HepG2 (cell line): ENCODE data around the gene IQCH. TPM values are rescaled to one million over a fixed set of nuclear protein-coding genes. Genes with fewer than 3 reads are reported as not detected.
A peak's percentile ranks its signal among the peaks of the same experiment; 100 is the strongest.

Experiments
- BCLAF1 ChIP-seq: fragments of 450-650 bp; IDR thresholded peaks from 2 replicates; pipeline ENCODE4 v1.6.1; 2017; ENCODE audit warnings: mild to moderate bottlenecking
- CBX5 ChIP-seq: sonication (generic); formaldehyde crosslinking; IDR thresholded peaks from 2 replicates; pipeline ENCODE4 v1.4.0; 2020; ENCODE audit warnings: missing genetic modification reagents, borderline replicate concordance
- ELF1 ChIP-seq: sonication (generic); formaldehyde crosslinking; IDR thresholded peaks from 2 replicates; pipeline ENCODE4 v1.4.0; 2020; ENCODE audit warnings: missing genetic modification reagents
- FLYWCH1 ChIP-seq: sonication (generic); formaldehyde crosslinking; IDR thresholded peaks from 2 replicates; pipeline ENCODE4 v1.8.1; 2023; ENCODE audit warnings: mild to moderate bottlenecking, missing genetic modification reagents
- HOXA5 ChIP-seq: sonication (generic); formaldehyde crosslinking; IDR thresholded peaks from 2 replicates; pipeline ENCODE4 v1.4.0; 2020; ENCODE audit warnings: missing genetic modification reagents
- KAT7 ChIP-seq: IDR thresholded peaks from 2 replicates; pipeline ENCODE4 v1.6.1; 2018; ENCODE audit warnings: borderline replicate concordance, missing compliant biosample characterization
- MTF1 ChIP-seq: sonication (generic); formaldehyde crosslinking; IDR thresholded peaks from 2 replicates; pipeline ENCODE4 v1.5.0; 2020; ENCODE audit warnings: missing genetic modification reagents
- NFE2L1 ChIP-seq: sonication (generic); formaldehyde crosslinking; IDR thresholded peaks from 2 replicates; pipeline ENCODE4 v1.4.0; 2020; ENCODE audit warnings: missing genetic modification reagents, mild to moderate bottlenecking, borderline replicate concordance
- PRPF4 ChIP-seq: fragments of 200-400 bp; formaldehyde crosslinking; IDR thresholded peaks from 2 replicates; pipeline ENCODE4 v1.6.1; 2016; ENCODE audit warnings: low read length, low read depth; ENCODE audit not compliant: poor library complexity, severe bottlenecking
- RFX3 ChIP-seq: IDR thresholded peaks from 2 replicates; pipeline ENCODE4 v1.6.1; 2016; ENCODE audit warnings: missing biosample characterization, missing genetic modification reagents
- RXRA ChIP-seq: sonication (generic); formaldehyde crosslinking; IDR thresholded peaks from 2 replicates; pipeline ENCODE4 v1.5.1; 2020; ENCODE audit warnings: missing genetic modification reagents
- SIX4 ChIP-seq: sonication (generic); formaldehyde crosslinking; IDR thresholded peaks from 2 replicates; pipeline ENCODE4 v1.4.0; 2020; ENCODE audit warnings: missing genetic modification reagents
- ZNF607 ChIP-seq: sonication (generic); formaldehyde crosslinking; IDR thresholded peaks from 2 replicates; pipeline ENCODE4 v1.5.1; 2020; ENCODE audit warnings: missing genetic modification reagents, mild to moderate bottlenecking, borderline replicate concordance
- ZNF674 ChIP-seq: sonication (generic); formaldehyde crosslinking; IDR thresholded peaks from 2 replicates; pipeline ENCODE4 v1.5.0; 2020; ENCODE audit warnings: low read depth, mild to moderate bottlenecking, missing genetic modification reagents
- ZNF678 ChIP-seq: sonication (generic); formaldehyde crosslinking; IDR thresholded peaks from 2 replicates; pipeline ENCODE4 v1.4.0; 2020; ENCODE audit warnings: mild to moderate bottlenecking, missing genetic modification reagents
- polyA plus RNA-seq, 8 experiments: library from polyadenylated mRNA; depleted of rRNA in 3 of 8; stranded (reverse) in 7 of 8; unstranded in 1 of 8; fragments of >200 nt; fragmentation: Illumina TruSeq in 4 of 8; extraction: Trizol in 4 of 8; gene quantifications; 2 replicates each; pipeline versions ENCODE4 v1.2.1 to v1.2.3, GENCODE V29; 2011 to 2016; ENCODE audit warnings: low read depth in 4 of 8, missing spikeins in 1 of 8, mixed read lengths in 1 of 8; ENCODE audit not compliant: insufficient read depth in 1 of 8
- total RNA-seq, 5 experiments: library from RNA; depleted of rRNA; stranded (reverse); fragments of >200 nt; fragmentation: Illumina TruSeq; extraction: Trizol; gene quantifications; 2 replicates each; pipeline ENCODE4 v1.2.3, GENCODE V29; 2016; ENCODE audit warnings: low read depth in 1 of 5
- TF ChIP-seq, protein P1 (sequence below): sonication (generic); formaldehyde crosslinking; IDR thresholded peaks from 2 replicates; pipeline ENCODE4 v1.4.0; 2020; ENCODE audit warnings: missing genetic modification reagents
- TF ChIP-seq, protein P2 (sequence below): sonication (generic); formaldehyde crosslinking; IDR thresholded peaks from 2 replicates; pipeline ENCODE4 v1.4.0; 2020; ENCODE audit warnings: missing genetic modification reagents, borderline replicate concordance

Gene IQCH
- total and polyA plus RNA-seq, 2 of the 13 experiments (the other 11 are each of a cell fraction or from before 2014, with no cell fraction given), result 0.16 to 0.55 TPM

DNA sequence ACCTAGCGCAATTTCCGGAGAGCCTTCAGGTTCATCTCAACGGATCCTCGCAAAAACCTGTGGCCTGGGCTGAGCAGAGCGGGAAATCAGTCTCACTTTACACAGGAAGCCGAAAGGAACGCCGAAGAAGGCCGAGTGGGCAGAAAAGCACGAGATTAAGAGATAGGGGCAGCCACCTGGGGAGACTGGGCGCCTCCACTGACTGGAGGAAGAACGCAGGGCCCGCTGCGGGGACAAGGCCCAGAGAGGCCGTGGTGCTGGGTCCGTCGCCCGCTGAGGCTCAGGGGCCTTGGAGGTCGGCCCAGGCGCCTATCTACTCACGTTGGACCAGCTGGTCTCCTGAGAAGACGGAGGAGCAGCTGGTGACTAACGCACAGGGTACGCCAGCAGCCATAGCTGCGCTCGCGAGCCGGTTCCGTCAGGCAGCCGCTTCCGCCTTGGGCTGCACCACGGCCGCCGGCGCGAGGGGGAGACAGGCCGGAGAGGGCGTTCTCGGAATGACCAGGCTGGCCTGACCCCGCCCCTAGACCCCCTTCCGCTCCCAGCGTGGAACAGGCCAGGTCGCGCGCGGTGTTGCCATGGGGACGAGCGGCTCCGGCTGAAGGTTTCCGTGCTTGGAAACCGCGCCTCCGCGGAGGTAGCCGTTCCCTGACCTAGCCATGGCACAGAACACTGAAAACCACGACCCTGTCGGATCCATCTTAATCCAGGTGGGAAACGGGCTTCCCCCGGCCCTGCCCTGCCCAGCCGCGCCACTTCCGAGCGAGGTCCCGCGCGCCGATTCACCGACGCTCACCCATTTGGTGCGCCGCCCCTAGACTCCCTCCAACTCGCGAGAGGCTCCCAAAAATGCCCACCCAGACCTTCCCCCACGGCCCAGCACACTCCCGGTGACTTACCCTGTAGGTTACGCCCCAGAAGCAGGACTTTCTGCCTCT, at the start of gene IQCH, which contains the start of gene AAGAB (continued):
- TF ChIP-seq, protein P1, sequence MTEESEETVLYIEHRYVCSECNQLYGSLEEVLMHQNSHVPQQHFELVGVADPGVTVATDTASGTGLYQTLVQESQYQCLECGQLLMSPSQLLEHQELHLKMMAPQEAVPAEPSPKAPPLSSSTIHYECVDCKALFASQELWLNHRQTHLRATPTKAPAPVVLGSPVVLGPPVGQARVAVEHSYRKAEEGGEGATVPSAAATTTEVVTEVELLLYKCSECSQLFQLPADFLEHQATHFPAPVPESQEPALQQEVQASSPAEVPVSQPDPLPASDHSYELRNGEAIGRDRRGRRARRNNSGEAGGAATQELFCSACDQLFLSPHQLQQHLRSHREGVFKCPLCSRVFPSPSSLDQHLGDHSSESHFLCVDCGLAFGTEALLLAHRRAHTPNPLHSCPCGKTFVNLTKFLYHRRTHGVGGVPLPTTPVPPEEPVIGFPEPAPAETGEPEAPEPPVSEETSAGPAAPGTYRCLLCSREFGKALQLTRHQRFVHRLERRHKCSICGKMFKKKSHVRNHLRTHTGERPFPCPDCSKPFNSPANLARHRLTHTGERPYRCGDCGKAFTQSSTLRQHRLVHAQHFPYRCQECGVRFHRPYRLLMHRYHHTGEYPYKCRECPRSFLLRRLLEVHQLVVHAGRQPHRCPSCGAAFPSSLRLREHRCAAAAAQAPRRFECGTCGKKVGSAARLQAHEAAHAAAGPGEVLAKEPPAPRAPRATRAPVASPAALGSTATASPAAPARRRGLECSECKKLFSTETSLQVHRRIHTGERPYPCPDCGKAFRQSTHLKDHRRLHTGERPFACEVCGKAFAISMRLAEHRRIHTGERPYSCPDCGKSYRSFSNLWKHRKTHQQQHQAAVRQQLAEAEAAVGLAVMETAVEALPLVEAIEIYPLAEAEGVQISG (CRISPR knock-in tag), result peak; percentile 83
- TF ChIP-seq RXRA (CRISPR knock-in tag) (peak; percentile 83; the same call in 1 of the 2 replicates), CBX5 (CRISPR knock-in tag) (peak; percentile 56; the same call in 1 of the 2 replicates), FLYWCH1 (CRISPR knock-in tag) (no peak), RFX3 (CRISPR knock-in tag) (peak; percentile 99), BCLAF1 (no peak), PRPF4 (no peak), MTF1 (CRISPR knock-in tag) (no peak), SIX4 (CRISPR knock-in tag) (no peak), ZNF678 (no peak), ELF1 (CRISPR knock-in tag) (peak; percentile 98), HOXA5 (CRISPR knock-in tag) (peak; percentile 88; the same call in 1 of the 2 replicates), NFE2L1 (CRISPR knock-in tag) (no peak), ZNF674 (CRISPR knock-in tag) (0 out of 2 replicates have a peak, but pooled peaks have one; percentile 67), KAT7 (CRISPR knock-in tag) (peak; percentile 57; the same call in 1 of the 2 replicates), ZNF607 (CRISPR knock-in tag) (no peak; the same call in 1 of the 2 replicates)
- TF ChIP-seq, protein P2, sequence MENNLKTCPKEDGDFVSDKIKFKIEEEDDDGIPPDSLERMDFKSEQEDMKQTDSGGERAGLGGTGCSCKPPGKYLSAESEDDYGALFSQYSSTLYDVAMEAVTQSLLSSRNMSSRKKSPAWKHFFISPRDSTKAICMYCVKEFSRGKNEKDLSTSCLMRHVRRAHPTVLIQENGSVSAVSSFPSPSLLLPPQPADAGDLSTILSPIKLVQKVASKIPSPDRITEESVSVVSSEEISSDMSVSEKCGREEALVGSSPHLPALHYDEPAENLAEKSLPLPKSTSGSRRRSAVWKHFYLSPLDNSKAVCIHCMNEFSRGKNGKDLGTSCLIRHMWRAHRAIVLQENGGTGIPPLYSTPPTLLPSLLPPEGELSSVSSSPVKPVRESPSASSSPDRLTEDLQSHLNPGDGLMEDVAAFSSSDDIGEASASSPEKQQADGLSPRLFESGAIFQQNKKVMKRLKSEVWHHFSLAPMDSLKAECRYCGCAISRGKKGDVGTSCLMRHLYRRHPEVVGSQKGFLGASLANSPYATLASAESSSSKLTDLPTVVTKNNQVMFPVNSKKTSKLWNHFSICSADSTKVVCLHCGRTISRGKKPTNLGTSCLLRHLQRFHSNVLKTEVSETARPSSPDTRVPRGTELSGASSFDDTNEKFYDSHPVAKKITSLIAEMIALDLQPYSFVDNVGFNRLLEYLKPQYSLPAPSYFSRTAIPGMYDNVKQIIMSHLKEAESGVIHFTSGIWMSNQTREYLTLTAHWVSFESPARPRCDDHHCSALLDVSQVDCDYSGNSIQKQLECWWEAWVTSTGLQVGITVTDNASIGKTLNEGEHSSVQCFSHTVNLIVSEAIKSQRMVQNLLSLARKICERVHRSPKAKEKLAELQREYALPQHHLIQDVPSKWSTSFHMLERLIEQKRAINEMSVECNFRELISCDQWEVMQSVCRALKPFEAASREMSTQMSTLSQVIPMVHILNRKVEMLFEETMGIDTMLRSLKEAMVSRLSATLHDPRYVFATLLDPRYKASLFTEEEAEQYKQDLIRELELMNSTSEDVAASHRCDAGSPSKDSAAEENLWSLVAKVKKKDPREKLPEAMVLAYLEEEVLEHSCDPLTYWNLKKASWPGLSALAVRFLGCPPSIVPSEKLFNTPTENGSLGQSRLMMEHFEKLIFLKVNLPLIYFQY (CRISPR knock-in tag), result peak; percentile 42; the same call in 1 of the 2 replicates
